ENCODE measurements around the gene KLHDC4. TPM values are rescaled to one million over a fixed set of nuclear protein-coding genes. Genes with fewer than 3 reads are reported as not detected.

The KLHDC4 gene
- total RNA-seq, 1 experiment from 2014 or later: 117 TPM

GRCh38 chr16:87724490-87725291, 41.1 kb downstream of the KLHDC4 start:
- H3K4me3 Mint-ChIP-seq (ENCODE audit: unreplicated experiment): no peak overlapping the region
- TF ChIP-seq, protein P1, sequence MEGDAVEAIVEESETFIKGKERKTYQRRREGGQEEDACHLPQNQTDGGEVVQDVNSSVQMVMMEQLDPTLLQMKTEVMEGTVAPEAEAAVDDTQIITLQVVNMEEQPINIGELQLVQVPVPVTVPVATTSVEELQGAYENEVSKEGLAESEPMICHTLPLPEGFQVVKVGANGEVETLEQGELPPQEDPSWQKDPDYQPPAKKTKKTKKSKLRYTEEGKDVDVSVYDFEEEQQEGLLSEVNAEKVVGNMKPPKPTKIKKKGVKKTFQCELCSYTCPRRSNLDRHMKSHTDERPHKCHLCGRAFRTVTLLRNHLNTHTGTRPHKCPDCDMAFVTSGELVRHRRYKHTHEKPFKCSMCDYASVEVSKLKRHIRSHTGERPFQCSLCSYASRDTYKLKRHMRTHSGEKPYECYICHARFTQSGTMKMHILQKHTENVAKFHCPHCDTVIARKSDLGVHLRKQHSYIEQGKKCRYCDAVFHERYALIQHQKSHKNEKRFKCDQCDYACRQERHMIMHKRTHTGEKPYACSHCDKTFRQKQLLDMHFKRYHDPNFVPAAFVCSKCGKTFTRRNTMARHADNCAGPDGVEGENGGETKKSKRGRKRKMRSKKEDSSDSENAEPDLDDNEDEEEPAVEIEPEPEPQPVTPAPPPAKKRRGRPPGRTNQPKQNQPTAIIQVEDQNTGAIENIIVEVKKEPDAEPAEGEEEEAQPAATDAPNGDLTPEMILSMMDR (IDR thresholded peaks at IDR 0.05; ENCODE audit: insufficient read depth in 1 of 2, low read depth in 1 of 2, low read length in 1 of 2, severe bottlenecking in 1 of 2, unreplicated experiment in 1 of 2): no peak

GRCh38 chr16:87723226-87723623, 42.6 kb downstream of the KLHDC4 start:
- Mint-ChIP-seq H3K27ac (ENCODE audit: unreplicated experiment) (no peak overlapping the region), H3K9me3 (ENCODE audit: unreplicated experiment) (no peaks in the 10 kb centered on the region), H3K4me1 (ENCODE audit: low read depth, unreplicated experiment) (no peaks in the 10 kb centered on the region), H3K36me3 (ENCODE audit: insufficient read depth, unreplicated experiment) (peaks cover 92% of the 10 kb centered on the region), H3K27me3 (ENCODE audit: insufficient read depth, unreplicated experiment) (no peaks in the 10 kb centered on the region), H3K4me3 (ENCODE audit: unreplicated experiment) (no peak overlapping the region)
- DNase-seq: no peak
- H3K4me1 ChIP-seq: no peaks in the 10 kb centered on the region
- POLR2A ChIA-PET: no interaction called here
- H3K4me3 ChIP-seq (ENCODE audit: low read depth, low read length): no peak overlapping the region
- BruUV-seq (replicated peaks): no TSS peak
- no peaks in the 10 kb centered on the region for H3K27me3 ChIP-seq (replicated peaks; ENCODE audit: control insufficient read depth, insufficient read depth, low read length)
- intact Hi-C loops (cut with micrococcal nuclease; ENCODE audit: unreplicated experiment): no loop called here
- TF ChIP-seq, protein P1 (IDR thresholded peaks at IDR 0.05; ENCODE audit: insufficient read depth in 1 of 2, low read depth in 1 of 2, low read length in 1 of 2, severe bottlenecking in 1 of 2, unreplicated experiment in 1 of 2): no peak
- CTCF ChIA-PET: no interaction called here
- peaks cover 7% of the 10 kb centered on the region for H3K36me3 ChIP-seq (ENCODE audit: control insufficient read depth, insufficient read depth, low read length)
- H3K9me3 ChIP-seq: no peaks in the 10 kb centered on the region

More at GRCh38 chr16:87724490-87725291, 41.1 kb downstream of the KLHDC4 start:
- Mint-ChIP-seq H3K36me3 (ENCODE audit: insufficient read depth, unreplicated experiment) (peaks cover 79% of the 10 kb centered on the region), H3K4me1 (ENCODE audit: low read depth, unreplicated experiment) (no peaks in the 10 kb centered on the region), H3K27me3 (ENCODE audit: insufficient read depth, unreplicated experiment) (no peaks in the 10 kb centered on the region), H3K9me3 (ENCODE audit: unreplicated experiment) (no peaks in the 10 kb centered on the region), H3K27ac (ENCODE audit: unreplicated experiment) (no peak overlapping the region)
- CTCF ChIA-PET: interaction anchor here (0.6 kb wide), 1 partner anchor 185 kb away, joined by 7 read pairs; no protein-coding TSS in a partner anchor
- Histone ChIP-seq H3K4me3 (ENCODE audit: low read depth, low read length) (no peak overlapping the region), H3K4me1 (no peaks in the 10 kb centered on the region), H3K27me3 (replicated peaks; ENCODE audit: control insufficient read depth, insufficient read depth, low read length) (no peaks in the 10 kb centered on the region), H3K36me3 (ENCODE audit: control insufficient read depth, insufficient read depth, low read length) (peaks cover 7% of the 10 kb centered on the region), H3K9me3 (no peaks in the 10 kb centered on the region)
- BruUV-seq (replicated peaks): no TSS peak
- DNase-seq: no peak
- POLR2A ChIA-PET: no interaction called here
- intact Hi-C loops (cut with micrococcal nuclease; ENCODE audit: unreplicated experiment): no loop called here

DNA sequence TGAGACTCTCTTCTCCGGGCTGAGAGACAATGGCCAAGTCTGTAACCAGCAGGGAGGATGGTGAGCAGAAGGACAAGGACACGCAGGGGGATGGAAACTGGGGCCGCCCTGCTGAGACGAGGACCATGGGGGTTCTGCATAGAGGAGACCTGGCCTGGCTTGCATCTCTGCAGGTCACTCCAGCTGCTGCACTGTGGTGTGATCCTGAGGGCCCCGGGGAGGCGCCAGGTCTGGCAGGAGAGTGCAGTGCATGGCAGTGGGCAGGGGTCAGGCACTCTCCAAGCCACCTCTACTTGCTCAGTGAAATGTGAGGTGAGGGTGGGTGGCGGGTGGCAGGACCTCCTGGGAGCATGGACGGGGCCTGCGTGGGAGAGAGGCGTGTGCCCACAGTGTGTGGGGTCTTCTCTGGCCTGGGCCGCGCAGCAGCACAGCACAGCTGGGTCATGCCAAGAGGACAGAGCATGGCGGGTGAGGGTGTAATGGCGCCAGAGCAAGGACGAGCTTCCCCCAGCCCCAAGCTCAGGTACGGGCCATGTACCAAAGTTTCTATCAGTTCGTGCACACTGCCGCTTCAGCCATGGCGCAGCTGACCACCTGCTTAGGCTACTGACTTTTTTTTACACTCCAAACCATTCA, 43.1 kb downstream of the KLHDC4 start:
- no peaks in the 10 kb centered on the region for H3K9me3 ChIP-seq
- DNase-seq: no peak
- intact Hi-C loops (cut with micrococcal nuclease; ENCODE audit: unreplicated experiment): no loop called here
- no peak overlapping the region for H3K4me3 ChIP-seq (ENCODE audit: low read depth, low read length)
- TF ChIP-seq, protein P1 (IDR thresholded peaks at IDR 0.05; ENCODE audit: insufficient read depth in 1 of 2, low read depth in 1 of 2, low read length in 1 of 2, severe bottlenecking in 1 of 2, unreplicated experiment in 1 of 2): no peak
- no peaks in the 10 kb centered on the region for H3K4me1 ChIP-seq
- ChIA-PET POLR2A (no interaction called here), CTCF (no interaction called here)
- BruUV-seq (replicated peaks): no TSS peak
- no peaks in the 10 kb centered on the region for H3K27me3 ChIP-seq (replicated peaks; ENCODE audit: control insufficient read depth, insufficient read depth, low read length)
- Mint-ChIP-seq H3K27ac (ENCODE audit: unreplicated experiment) (no peak overlapping the region), H3K36me3 (ENCODE audit: insufficient read depth, unreplicated experiment) (peaks cover 92% of the 10 kb centered on the region), H3K4me1 (ENCODE audit: low read depth, unreplicated experiment) (no peaks in the 10 kb centered on the region), H3K4me3 (ENCODE audit: unreplicated experiment) (no peak overlapping the region), H3K27me3 (ENCODE audit: insufficient read depth, unreplicated experiment) (no peaks in the 10 kb centered on the region), H3K9me3 (ENCODE audit: unreplicated experiment) (no peaks in the 10 kb centered on the region)
- peaks cover 6% of the 10 kb centered on the region for H3K36me3 ChIP-seq (ENCODE audit: control insufficient read depth, insufficient read depth, low read length)

All from Caco-2 (cell line).